Thoracic aorta (tissue), 2 donors: Measurements from ENCODE around the gene WNT11. TPM values are rescaled to one million over a fixed set of nuclear protein-coding genes. Genes with fewer than 3 reads are reported as not detected.
A peak's percentile ranks its signal among the peaks of the same experiment; 100 is the strongest.

Experiments
- ATAC-seq: fragments of 150-250 bp; one replicate; pipeline ENCODE4 v1.8.0; 2017; ENCODE audit warnings: low read depth; ENCODE audit not compliant: insufficient number of reproducible peaks, low FRiP score
- DNase-seq: peaks from one replicate; pipeline ENCODE4 v3.0.0-alpha.2; 2020; ENCODE audit warnings: low spot score
- H3K27ac ChIP-seq, 2 donors: fragments of 200-600 bp; sonication (generic); 1 replicate in 1 of 2; 2 replicates in 1 of 2; pipeline ENCODE4 v1.5.1; 2016; ENCODE audit warnings: mild to moderate bottlenecking in 2 of 2, moderate library complexity in 2 of 2
- H3K27me3 ChIP-seq: fragments of 200-600 bp; sonication (generic); replicated peaks from 2 replicates; pipeline ENCODE4 v1.6.0; 2016; ENCODE audit warnings: mild to moderate bottlenecking; ENCODE audit not compliant: insufficient read depth
- H3K36me3 ChIP-seq: fragments of 200-600 bp; sonication (generic); one replicate; pipeline ENCODE4 v1.5.1; 2016
- H3K4me1 ChIP-seq, 2 donors: fragments of 200-600 bp; sonication (generic); 1 replicate in 1 of 2; 2 replicates in 1 of 2; pipeline versions ENCODE4 v1.5.1 to v1.6.0; 2016; ENCODE audit warnings: low read depth in 2 of 2, mild to moderate bottlenecking in 1 of 2; ENCODE audit not compliant: control insufficient read depth in 1 of 2
- H3K4me3 ChIP-seq: fragments of 200-600 bp; sonication (generic); 2 replicates; pipeline ENCODE4 v1.5.1; 2016; ENCODE audit warnings: mild to moderate bottlenecking
- H3K9me3 ChIP-seq: fragments of 200-600 bp; sonication (generic); 2 replicates; pipeline ENCODE4 v1.5.1; 2016
- CTCF ChIP-seq: fragments of 200-600 bp; sonication (generic); IDR thresholded peaks from one replicate; pipeline ENCODE4 v1.5.1; 2019; ENCODE audit warnings: antibody characterized with exemption
- total RNA-seq, 2 donors: library from RNA; depleted of rRNA; stranded (reverse); fragments of >200 nt; gene quantifications; one replicate each; pipeline versions ENCODE4 v1.1.0 to v1.2.3, GENCODE V29; 2016

Gene WNT11
- total RNA-seq, 2 donors from 2014 or later, result 12.0 to 35.1 TPM

GRCh38 chr11:76234416-76235232 is 28.3 kb upstream of the WNT11 start:
- no peaks in the 10 kb centered on the region for H3K9me3 ChIP-seq
- H3K36me3 ChIP-seq, result no peaks in the 10 kb centered on the region
- peak; percentile 7 for DNase-seq
- TF ChIP-seq CTCF, result peak; percentile 27
- no peaks in the 10 kb centered on the region for H3K27me3 ChIP-seq
- H3K4me1 ChIP-seq, result peaks cover 4 to 21% of the 10 kb centered on the region in 2 donors
- ATAC-seq, result peak; percentile 32
- H3K4me3 ChIP-seq, result peak overlapping the region; percentile 98
- peak overlapping the region; percentile 84 to 87 for H3K27ac ChIP-seq

- DNase-seq, result peak; percentile 11
- TF ChIP-seq CTCF, result no peak
- peaks cover 4 to 21% of the 10 kb centered on the region in 2 donors for H3K4me1 ChIP-seq
- no peaks in the 10 kb centered on the region for H3K27me3 ChIP-seq
- H3K36me3 ChIP-seq, result no peaks in the 10 kb centered on the region
- H3K9me3 ChIP-seq, result no peaks in the 10 kb centered on the region
- no peak for ATAC-seq
- H3K27ac ChIP-seq, result peak overlapping the region; percentile 84 to 87
- peak overlapping the region; percentile 98 for H3K4me3 ChIP-seq
These were observed 27.7 kb upstream of the WNT11 start for GRCh38 chr11:76234021-76234415.

DNA sequence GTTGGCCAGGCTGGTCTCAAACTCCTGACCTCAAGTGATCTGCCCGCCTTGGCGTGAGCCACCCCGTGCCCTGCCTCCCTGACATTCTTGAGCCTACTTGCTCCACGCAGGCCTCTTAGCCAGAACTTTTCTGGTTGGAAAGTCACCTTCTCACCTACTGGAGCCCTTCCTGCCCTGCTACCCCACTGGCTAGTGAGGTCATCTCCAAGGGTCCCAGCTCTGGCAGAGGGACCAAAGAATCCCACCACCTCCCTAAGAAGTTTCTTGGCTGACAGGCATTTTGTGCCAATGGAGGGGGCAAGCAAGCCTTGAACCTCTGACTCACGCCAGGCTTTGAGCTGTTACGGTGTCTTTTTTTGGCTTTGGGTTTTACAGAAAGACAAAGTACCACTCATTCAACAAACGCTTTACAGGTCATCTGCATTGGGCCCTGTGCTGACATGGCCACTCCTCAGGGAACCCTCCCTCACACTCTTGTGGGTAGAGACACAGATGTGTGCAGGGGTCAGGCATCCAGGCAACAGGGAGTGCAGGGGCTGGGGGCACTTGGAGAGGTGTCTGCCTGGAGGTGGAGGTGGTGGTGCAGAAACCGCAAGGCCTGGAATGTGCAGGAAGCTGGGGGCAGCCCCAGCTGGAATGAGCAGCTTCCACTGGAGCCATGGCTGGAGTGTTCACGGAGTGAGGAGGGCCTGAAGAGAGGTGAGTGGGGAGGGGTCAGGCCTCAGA is 27.1 kb upstream of the WNT11 start:
- H3K4me1 ChIP-seq, result peaks cover 4 to 21% of the 10 kb centered on the region in 2 donors
- TF ChIP-seq CTCF, result no peak
- no peak for DNase-seq
- no peaks in the 10 kb centered on the region for H3K9me3 ChIP-seq
- H3K4me3 ChIP-seq, result no peak overlapping the region
- H3K36me3 ChIP-seq, result no peaks in the 10 kb centered on the region
- ATAC-seq, result no peak
- H3K27me3 ChIP-seq, result no peaks in the 10 kb centered on the region
- peak overlapping the region; percentile 84 to 87 for H3K27ac ChIP-seq

DNA sequence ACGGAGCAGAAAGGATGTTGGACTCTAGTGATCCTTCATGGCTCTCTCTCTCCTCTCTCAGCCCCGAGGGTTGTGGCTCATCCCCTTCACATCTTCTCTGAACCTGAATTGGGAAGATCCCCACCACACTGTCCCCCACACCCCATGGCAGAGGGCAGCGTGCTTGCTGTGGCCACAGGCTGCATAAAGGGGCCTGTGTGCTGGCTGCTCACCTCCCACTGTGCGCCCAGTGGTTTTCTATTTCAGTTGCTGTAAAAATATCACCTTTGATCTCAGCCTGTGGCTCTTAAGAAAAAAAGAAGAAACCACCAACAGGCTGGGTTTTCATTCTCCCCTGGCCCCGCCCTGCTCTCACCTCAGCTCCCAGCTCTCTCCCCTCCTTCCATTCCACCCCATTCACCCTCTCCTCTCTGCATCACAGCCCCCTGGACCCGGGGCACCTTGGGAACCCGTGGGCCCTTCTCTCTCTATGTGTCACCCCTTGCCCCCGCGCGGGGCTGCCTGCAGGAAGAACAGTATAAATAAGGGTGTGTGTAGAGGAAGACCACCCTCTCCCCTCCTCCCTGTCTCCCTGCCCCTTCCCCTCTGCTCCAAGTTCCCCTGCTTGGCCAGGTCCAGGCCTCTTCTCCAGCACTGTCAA is 25.8 kb upstream of the WNT11 start:
- no peak overlapping the region for H3K27ac ChIP-seq
- H3K27me3 ChIP-seq, result no peaks in the 10 kb centered on the region
- no peaks in the 10 kb centered on the region for H3K36me3 ChIP-seq
- peaks cover 4 to 20% of the 10 kb centered on the region in 2 donors for H3K4me1 ChIP-seq
- TF ChIP-seq CTCF, result no peak
- H3K9me3 ChIP-seq, result no peaks in the 10 kb centered on the region
- no peak for ATAC-seq
- no peak for DNase-seq
- H3K4me3 ChIP-seq, result no peak overlapping the region
